ENCODE data around the gene TSHZ1.

GRCh38 chr18:75269124-75269680 is 58.6 kb downstream of the TSHZ1 start:
- no peak for TF ChIP-seq CTCF (IDR thresholded peaks at IDR 0.05; ENCODE audit: low read depth, low read length)
- TF ChIP-seq MYC (IDR thresholded peaks at IDR 0.05; ENCODE audit: low read depth, low read length), result no peak
- no peak for TF ChIP-seq POLR2A (IDR thresholded peaks at IDR 0.05; ENCODE audit: extremely low read depth, insufficient read length)
- TF ChIP-seq MAX (IDR thresholded peaks at IDR 0.05; ENCODE audit: low read depth, low read length), result no peak
